PFSK-1 (cell line): Measurements from ENCODE around the gene CDPF1.

Experiments
- POLR2AphosphoS5 ChIP-seq: IDR thresholded peaks from 2 replicates; pipeline ENCODE4 v1.6.1; 2012; ENCODE audit warnings: low read depth, mild to moderate bottlenecking, control low read depth, low read length, moderate library complexity
- TF ChIP-seq, protein P1 (sequence below), 2 experiments: IDR thresholded peaks; 2 replicates each; pipeline versions ENCODE4 v1.6.1 to v1.8.0; 2011 to 2012; ENCODE audit warnings: low read depth in 2 of 2, low read length in 2 of 2, control low read depth in 1 of 2, inconsistent platforms in 1 of 2, mild to moderate bottlenecking in 1 of 2, moderate library complexity in 1 of 2; ENCODE audit not compliant: insufficient read depth in 1 of 2

DNA sequence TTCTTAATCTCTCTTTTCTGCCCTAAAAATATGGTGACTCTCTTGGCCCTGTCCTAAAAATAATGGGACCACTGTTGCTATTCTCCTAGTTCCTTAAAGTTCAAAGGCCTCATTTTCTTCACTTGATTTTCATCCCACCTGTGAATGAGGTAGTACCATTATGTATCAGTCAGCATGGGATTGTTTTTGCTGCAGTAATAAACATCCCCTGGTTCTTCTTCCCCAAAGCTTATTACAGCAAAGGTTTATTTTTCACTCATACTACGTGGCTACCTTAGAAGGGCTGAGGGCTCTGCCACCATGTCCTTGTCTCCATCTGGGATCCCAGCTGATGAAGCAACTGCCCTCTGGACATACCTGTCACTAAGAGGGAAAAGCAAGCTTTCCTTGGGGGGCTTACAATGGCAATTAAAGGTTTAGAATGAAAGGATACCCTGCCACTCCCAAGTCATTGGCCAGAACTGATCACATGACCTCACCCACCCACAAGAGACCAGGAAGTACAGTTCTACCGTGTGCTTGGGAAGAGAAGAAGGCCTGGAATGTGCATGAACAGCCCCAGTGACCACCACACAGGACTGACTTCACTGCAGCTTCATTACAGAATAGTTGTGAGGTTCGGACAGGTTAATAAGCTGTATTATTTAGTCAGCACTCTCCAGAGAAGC lies 25.5 kb upstream of the CDPF1 start:
- TF ChIP-seq, protein P1, sequence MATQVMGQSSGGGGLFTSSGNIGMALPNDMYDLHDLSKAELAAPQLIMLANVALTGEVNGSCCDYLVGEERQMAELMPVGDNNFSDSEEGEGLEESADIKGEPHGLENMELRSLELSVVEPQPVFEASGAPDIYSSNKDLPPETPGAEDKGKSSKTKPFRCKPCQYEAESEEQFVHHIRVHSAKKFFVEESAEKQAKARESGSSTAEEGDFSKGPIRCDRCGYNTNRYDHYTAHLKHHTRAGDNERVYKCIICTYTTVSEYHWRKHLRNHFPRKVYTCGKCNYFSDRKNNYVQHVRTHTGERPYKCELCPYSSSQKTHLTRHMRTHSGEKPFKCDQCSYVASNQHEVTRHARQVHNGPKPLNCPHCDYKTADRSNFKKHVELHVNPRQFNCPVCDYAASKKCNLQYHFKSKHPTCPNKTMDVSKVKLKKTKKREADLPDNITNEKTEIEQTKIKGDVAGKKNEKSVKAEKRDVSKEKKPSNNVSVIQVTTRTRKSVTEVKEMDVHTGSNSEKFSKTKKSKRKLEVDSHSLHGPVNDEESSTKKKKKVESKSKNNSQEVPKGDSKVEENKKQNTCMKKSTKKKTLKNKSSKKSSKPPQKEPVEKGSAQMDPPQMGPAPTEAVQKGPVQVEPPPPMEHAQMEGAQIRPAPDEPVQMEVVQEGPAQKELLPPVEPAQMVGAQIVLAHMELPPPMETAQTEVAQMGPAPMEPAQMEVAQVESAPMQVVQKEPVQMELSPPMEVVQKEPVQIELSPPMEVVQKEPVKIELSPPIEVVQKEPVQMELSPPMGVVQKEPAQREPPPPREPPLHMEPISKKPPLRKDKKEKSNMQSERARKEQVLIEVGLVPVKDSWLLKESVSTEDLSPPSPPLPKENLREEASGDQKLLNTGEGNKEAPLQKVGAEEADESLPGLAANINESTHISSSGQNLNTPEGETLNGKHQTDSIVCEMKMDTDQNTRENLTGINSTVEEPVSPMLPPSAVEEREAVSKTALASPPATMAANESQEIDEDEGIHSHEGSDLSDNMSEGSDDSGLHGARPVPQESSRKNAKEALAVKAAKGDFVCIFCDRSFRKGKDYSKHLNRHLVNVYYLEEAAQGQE (IDR thresholded peaks at IDR 0.05; ENCODE audit: insufficient read depth in 1 of 2, low read depth in 2 of 2, low read length in 2 of 2) = no peak
- no peak for TF ChIP-seq POLR2AphosphoS5
